Activated T-cell treated with anti-CD3 and anti-CD28 coated beads, Interleukin-2, amount 50 U/mL, for 48 hours (primary cell): ENCODE data around the gene MBOAT7.
A peak's percentile ranks its signal among the peaks of the same experiment; 100 is the strongest.

Source experiments
- DNase-seq, 2 experiments: peaks; one replicate each; pipeline ENCODE4 v3.0.0-alpha.2; 2020

The MBOAT7 gene

GRCh38 chr19:54137699-54138488 is 51.5 kb downstream of the MBOAT7 start, which contains the start of gene CNOT3:
TSS of gene CNOT3 (plus strand) at chr19:54137762. CDS start at chr19:54142979, 5,217 bp downstream.
- DNase-seq: peak; percentile 43 to 46

DNA sequence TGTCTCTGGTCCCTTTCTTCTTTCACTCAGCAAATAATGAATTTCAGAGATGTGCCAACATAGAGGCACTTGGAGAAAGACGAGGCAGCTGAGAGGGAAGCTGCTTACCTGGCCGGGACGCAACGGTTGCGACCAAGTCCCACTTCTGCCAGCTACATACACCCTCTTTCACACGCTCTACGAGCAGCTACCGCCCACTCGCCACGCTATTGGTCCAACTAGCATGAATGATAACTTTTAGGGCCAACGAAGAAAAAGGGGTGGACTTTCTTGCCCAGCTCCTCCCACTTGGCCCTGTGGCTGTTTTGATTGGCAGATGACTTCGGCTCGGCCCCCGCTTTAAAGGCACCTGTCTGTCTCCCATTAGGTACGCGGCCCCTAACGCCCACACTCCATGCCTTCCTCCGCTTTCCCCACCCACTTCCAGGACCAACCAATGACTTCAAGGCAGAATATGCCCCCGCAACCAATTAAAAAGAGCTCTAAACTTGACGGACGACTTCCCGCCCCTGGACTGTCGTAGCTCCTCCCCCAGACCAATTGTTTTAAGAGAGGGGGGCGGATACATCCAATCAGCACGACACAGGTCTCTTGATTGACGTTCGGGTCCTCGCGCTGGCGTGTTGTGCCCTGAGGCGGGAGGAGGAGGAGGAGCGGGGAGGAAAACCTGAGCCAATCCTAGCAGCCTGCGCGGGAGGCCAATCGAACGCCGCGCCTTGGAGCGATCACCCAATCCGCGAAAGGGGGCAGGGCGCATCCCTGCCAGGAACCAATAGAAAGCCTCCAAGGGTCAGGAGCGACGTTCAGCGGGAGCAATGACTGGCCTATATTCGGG is 52.3 kb downstream of the MBOAT7 start:
- peak; percentile 98 to 99 for DNase-seq

DNA sequence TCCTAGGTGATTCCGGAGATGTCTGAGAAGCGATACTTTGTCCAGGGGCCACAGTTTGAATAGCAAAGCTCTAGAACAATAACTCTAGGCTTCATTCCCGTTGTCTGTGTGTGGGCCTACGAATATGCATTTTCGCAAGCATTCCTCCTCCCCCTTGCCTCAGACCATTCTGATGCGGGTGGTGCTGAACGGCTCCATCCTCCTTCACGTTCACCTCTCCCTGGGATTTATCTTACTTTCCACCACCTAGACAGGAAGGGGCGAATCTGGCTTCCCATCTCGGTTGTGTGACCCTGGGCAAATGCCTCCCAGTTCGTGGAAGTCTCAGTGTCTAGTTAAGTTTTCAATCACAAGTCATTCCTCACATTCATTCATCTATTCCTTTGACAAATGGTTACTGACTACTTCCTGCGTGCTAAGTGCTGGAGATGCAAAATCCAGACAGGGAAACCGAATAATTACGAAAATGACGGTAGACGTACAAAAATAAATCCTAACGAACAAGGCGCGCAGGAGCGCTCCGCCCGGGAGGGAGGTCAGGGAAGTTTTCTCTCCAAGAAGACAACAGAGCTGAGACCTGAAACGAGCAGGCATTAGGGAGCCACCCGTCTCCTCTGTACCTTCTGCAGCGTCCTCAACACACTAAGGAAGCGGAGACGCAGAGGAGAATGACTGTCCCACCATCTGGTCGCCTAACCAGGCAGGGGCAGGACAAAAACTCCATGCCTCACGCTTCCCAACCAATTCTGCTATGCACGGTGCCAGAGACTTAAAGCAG is 53.1 kb downstream of the MBOAT7 start:
- DNase-seq: no peak

GRCh38 chr19:54133957-54134590 is 55.3 kb downstream of the MBOAT7 start:
- no peak for DNase-seq

- no peak for DNase-seq
These were observed 55.9 kb downstream of the MBOAT7 start for GRCh38 chr19:54133312-54133956.

DNA sequence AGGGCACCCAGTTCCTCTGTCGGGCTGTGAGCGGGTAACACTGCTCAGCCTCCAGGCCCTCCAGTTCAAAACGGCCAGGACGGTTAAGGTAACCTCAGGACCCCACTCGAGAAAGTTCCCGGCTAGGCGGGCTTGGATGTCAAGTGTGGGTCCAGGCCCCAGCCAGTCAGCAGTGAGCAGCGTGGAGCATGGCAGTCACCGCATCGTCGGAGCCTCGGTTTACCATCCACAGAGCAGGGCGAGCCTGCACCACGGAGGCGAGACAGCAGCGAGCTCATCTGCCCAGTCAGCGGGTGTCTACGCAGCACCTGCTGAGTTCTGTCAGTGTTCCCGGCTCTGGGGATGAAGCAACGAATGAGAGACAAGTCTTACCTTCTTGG is 59.8 kb downstream of the MBOAT7 start:
- DNase-seq: no peak

GRCh38 chr19:54128796-54129616 is 60.4 kb downstream of the MBOAT7 start:
- DNase-seq: no peak

- no peak for DNase-seq
These were observed 61.0 kb downstream of the MBOAT7 start for GRCh38 chr19:54128441-54128725.

DNA sequence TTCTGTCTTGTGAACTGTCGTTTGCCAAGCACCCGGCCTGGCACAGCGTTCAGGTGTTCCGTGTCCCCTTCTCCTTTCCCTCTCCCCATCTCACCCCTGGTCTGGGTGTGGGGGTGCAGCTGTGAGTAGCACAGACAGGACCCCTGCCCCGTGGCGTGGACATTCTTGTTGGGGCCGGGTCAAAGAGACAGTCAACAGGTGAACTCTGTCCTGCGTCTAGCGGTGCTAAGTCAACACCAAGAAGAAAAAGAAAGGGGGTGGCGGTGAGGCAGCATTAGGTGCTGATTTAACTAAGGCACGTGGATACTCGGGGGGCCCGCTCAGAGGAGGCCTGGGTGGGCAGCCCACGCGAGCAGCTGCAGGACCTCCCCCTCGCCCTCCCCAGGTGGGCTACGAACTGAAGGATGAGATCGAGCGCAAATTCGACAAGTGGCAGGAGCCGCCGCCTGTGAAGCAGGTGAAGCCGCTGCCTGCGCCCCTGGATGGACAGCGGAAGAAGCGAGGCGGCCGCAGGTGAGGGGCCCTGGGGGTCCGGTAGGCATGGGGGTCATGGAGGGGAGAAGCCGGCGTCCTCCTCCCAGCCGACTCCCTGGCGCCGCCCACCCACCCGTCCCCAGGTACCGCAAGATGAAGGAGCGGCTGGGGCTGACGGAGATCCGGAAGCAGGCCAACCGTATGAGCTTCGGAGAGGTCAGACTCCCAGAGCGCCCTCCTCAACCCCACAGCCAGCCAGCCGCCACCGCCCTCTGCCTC is 61.5 kb downstream of the MBOAT7 start:
- DNase-seq: no peak

DNA sequence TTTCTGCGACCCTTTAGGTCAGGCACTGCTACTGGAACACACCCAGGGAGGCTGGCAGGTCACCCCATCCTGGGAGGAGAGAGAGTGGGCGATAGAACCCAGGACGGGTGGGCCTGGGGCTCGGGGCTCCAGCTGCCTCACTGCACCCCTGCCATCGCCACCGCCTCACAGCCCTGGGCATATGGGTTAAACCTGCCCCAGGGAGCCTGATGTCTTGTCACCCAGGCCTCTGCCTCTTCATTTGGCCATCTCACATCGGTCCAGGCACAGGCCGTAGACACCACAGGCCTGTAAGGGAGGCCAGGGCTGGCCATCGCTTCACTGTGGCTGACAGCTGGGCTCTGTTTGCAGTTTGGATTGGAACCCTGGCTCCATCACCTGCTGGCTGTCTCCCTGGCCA is 63.7 kb downstream of the MBOAT7 start:
- DNase-seq: no peak

DNA sequence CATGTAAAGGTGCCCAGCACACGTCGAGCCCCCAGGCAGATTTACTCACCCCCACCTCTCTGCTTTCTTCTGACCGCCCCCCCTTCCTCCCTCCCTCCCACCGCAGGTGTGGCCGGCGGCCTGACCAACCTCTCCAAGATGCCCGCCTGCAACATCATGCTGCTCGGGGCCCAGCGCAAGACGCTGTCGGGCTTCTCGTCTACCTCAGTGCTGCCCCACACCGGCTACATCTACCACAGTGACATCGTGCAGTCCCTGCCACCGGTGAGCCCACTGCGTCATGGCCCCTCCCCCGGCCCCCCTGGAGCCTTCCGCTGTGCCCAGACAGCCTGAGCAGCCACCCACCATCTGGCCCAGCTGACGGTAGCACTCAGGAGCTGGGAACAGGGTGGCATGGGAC is 65.0 kb downstream of the MBOAT7 start:
- no peak for DNase-seq

GRCh38 chr19:54123682-54124081 is 65.7 kb downstream of the MBOAT7 start:
- DNase-seq: no peak
